ENCODE data around the gene ACTR6. TPM values are rescaled to one million over a fixed set of nuclear protein-coding genes. Genes with fewer than 3 reads are reported as not detected.
A peak's percentile ranks its signal among the peaks of the same experiment; 100 is the strongest.

Gene ACTR6
- total and polyA plus RNA-seq, 2 donors (not counting 3 experiments of a cell fraction or from before 2014, with no cell fraction given): 7.5 to 23.2 TPM

- H3K4me2 ChIP-seq (ENCODE audit: insufficient read depth, low read length): peak overlapping the region; percentile 95
- POLR2A ChIA-PET: no interaction called here
- DNase-seq (ENCODE audit: low read depth, low spot score): peak; percentile 30
Observed at GRCh38 chr12:100268835-100269564, 68.4 kb downstream of the ACTR6 start.

GRCh38 chr12:100273782-100274181 lies 73.2 kb downstream of the ACTR6 start:
- Histone ChIP-seq H2AFZ (ENCODE audit: low read depth, low read length) (no peak overlapping the region), H3K27me3 (ENCODE audit: control insufficient read depth in 2 of 2, insufficient read depth in 2 of 2, low read length in 2 of 2) (no peaks in the 10 kb centered on the region), H3K9me1 (replicated peaks; ENCODE audit: control insufficient read depth, extremely low read depth, insufficient read depth, low read length) (no peaks in the 10 kb centered on the region), H4K20me1 (replicated peaks; ENCODE audit: control insufficient read depth, extremely low read depth, insufficient read depth, low read length) (peaks cover 17% of the 10 kb centered on the region), H3K9me3 (replicated peaks; ENCODE audit: control insufficient read depth, insufficient read depth, low read length) (no peaks in the 10 kb centered on the region), H3K36me3 (ENCODE audit: control insufficient read depth in 2 of 2, extremely low read depth in 1 of 2, insufficient read depth in 2 of 2, low read length in 2 of 2) (no peaks in the 10 kb centered on the region), H3K4me2 (ENCODE audit: insufficient read depth, low read length) (no peak overlapping the region), H3K9ac (replicated peaks; ENCODE audit: extremely low read depth, insufficient read depth, low read length) (no peak overlapping the region), H3K4me1 (ENCODE audit: control insufficient read depth, extremely low read depth, insufficient read depth, low read length) (peaks cover 9% of the 10 kb centered on the region), H3K79me2 (ENCODE audit: control insufficient read depth, insufficient read depth, low read length) (peaks cover 80% of the 10 kb centered on the region), H3K4me3 (replicated peaks in 1 of 3; ENCODE audit: insufficient read depth in 1 of 3, low read depth in 1 of 3, low read length in 3 of 3) (no peak overlapping the region), H3K27ac (ENCODE audit: insufficient read depth, low read depth, low read length) (no peak overlapping the region)
- FAIRE-seq (no peak), DNase-seq (ENCODE audit: low read depth, low spot score) (no peak)
- dilution Hi-C loops (cut with MboI; ENCODE audit: extremely low pct_ligation_motif_present, low sequenced_read_pairs) (no loop called here), intact Hi-C loops (cut with micrococcal nuclease) (no loop called here)
- BruUV-seq (replicated peaks): no TSS peak
- POLR2A ChIA-PET: no interaction called here
- CTCF ChIA-PET: interaction anchor here (1.0 to 1.9 kb wide), 2 partner anchors 10 to 18 kb away, joined by 3 to 5 read pairs; no protein-coding TSS in a partner anchor
- no peak for TF ChIP-seq FOS (IDR thresholded peaks at IDR 0.05; ENCODE audit: borderline replicate concordance, insufficient read depth, low read length)
- no peak for TF ChIP-seq GATA2 (IDR thresholded peaks at IDR 0.05; ENCODE audit: insufficient read depth, insufficient read length, low read depth, low read length)
- TF ChIP-seq, protein P1, sequence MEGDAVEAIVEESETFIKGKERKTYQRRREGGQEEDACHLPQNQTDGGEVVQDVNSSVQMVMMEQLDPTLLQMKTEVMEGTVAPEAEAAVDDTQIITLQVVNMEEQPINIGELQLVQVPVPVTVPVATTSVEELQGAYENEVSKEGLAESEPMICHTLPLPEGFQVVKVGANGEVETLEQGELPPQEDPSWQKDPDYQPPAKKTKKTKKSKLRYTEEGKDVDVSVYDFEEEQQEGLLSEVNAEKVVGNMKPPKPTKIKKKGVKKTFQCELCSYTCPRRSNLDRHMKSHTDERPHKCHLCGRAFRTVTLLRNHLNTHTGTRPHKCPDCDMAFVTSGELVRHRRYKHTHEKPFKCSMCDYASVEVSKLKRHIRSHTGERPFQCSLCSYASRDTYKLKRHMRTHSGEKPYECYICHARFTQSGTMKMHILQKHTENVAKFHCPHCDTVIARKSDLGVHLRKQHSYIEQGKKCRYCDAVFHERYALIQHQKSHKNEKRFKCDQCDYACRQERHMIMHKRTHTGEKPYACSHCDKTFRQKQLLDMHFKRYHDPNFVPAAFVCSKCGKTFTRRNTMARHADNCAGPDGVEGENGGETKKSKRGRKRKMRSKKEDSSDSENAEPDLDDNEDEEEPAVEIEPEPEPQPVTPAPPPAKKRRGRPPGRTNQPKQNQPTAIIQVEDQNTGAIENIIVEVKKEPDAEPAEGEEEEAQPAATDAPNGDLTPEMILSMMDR (IDR thresholded peaks at IDR 0.05; ENCODE audit: extremely low read depth in 1 of 2, insufficient read depth in 1 of 2, low read depth in 1 of 2, low read length in 2 of 2): no peak
- no peak for TF ChIP-seq EZH2 (IDR thresholded peaks at IDR 0.05; ENCODE audit: borderline replicate concordance, low read depth, low read length, severe bottlenecking)
- no peak for TF ChIP-seq MYC (IDR thresholded peaks at IDR 0.05; ENCODE audit: low read depth, low read length)
- no peak for TF ChIP-seq JUN (IDR thresholded peaks at IDR 0.05; ENCODE audit: borderline replicate concordance, insufficient read depth, insufficient read length, low read depth)
- TF ChIP-seq POLR2A (IDR thresholded peaks at IDR 0.05; ENCODE audit: low read depth, low read length): no peak
- no peak for TF ChIP-seq POLR2AphosphoS5 (IDR thresholded peaks at IDR 0.05; ENCODE audit: insufficient read depth, low read depth, low read length)
- TF ChIP-seq, protein P2, sequence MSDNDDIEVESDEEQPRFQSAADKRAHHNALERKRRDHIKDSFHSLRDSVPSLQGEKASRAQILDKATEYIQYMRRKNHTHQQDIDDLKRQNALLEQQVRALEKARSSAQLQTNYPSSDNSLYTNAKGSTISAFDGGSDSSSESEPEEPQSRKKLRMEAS (IDR thresholded peaks at IDR 0.05; ENCODE audit: insufficient read depth, insufficient read length): no peak

More at GRCh38 chr12:100268835-100269564, 68.4 kb downstream of the ACTR6 start:
- no peaks in the 10 kb centered on the region for H3K9me1 ChIP-seq (replicated peaks; ENCODE audit: control insufficient read depth, extremely low read depth, insufficient read depth, low read length)
- H3K9ac ChIP-seq (replicated peaks; ENCODE audit: extremely low read depth, insufficient read depth, low read length): peak overlapping the region; percentile 89
- H3K36me3 ChIP-seq (ENCODE audit: control insufficient read depth in 2 of 2, extremely low read depth in 1 of 2, insufficient read depth in 2 of 2, low read length in 2 of 2): no peaks in the 10 kb centered on the region
- no peaks in the 10 kb centered on the region for H3K27me3 ChIP-seq (ENCODE audit: control insufficient read depth in 2 of 2, insufficient read depth in 2 of 2, low read length in 2 of 2)
- peak overlapping the region in 2 of 3 experiments; percentile 95 to 97 for H3K4me3 ChIP-seq (replicated peaks in 1 of 3; ENCODE audit: insufficient read depth in 1 of 3, low read depth in 1 of 3, low read length in 3 of 3)
- TF ChIP-seq EZH2 (IDR thresholded peaks at IDR 0.05; ENCODE audit: borderline replicate concordance, low read depth, low read length, severe bottlenecking): no peak
- TF ChIP-seq POLR2AphosphoS5 (IDR thresholded peaks at IDR 0.05; ENCODE audit: insufficient read depth, low read depth, low read length): no peak
- TF ChIP-seq POLR2A (IDR thresholded peaks at IDR 0.05; ENCODE audit: low read depth, low read length): no peak
- intact Hi-C loops (cut with micrococcal nuclease) (loop anchor here (5.0 kb wide), 1 partner anchor 43 kb away; no protein-coding TSS in a partner anchor), dilution Hi-C loops (cut with MboI; ENCODE audit: extremely low pct_ligation_motif_present, low sequenced_read_pairs) (no loop called here)
- H2AFZ ChIP-seq (ENCODE audit: low read depth, low read length): no peak overlapping the region
- H4K20me1 ChIP-seq (replicated peaks; ENCODE audit: control insufficient read depth, extremely low read depth, insufficient read depth, low read length): peaks cover 9% of the 10 kb centered on the region
- no peaks in the 10 kb centered on the region for H3K9me3 ChIP-seq (replicated peaks; ENCODE audit: control insufficient read depth, insufficient read depth, low read length)
- H3K79me2 ChIP-seq (ENCODE audit: control insufficient read depth, insufficient read depth, low read length): peaks cover 60% of the 10 kb centered on the region
- no peak for FAIRE-seq
- H3K27ac ChIP-seq (ENCODE audit: insufficient read depth, low read depth, low read length): no peak overlapping the region
- no TSS peak for BruUV-seq (replicated peaks)
- peaks cover 19% of the 10 kb centered on the region for H3K4me1 ChIP-seq (ENCODE audit: control insufficient read depth, extremely low read depth, insufficient read depth, low read length)
- CTCF ChIA-PET: interaction anchor here (1.4 to 3.1 kb wide), 2 partner anchors 34 to 136 kb away, joined by 4 to 20 read pairs; no protein-coding TSS in a partner anchor

Data from endothelial cell of umbilical vein (primary cell).